ENCODE measurements around the gene ECD.
A peak's percentile ranks its signal among the peaks of the same experiment; 100 is the strongest.

ECD gene

DNA sequence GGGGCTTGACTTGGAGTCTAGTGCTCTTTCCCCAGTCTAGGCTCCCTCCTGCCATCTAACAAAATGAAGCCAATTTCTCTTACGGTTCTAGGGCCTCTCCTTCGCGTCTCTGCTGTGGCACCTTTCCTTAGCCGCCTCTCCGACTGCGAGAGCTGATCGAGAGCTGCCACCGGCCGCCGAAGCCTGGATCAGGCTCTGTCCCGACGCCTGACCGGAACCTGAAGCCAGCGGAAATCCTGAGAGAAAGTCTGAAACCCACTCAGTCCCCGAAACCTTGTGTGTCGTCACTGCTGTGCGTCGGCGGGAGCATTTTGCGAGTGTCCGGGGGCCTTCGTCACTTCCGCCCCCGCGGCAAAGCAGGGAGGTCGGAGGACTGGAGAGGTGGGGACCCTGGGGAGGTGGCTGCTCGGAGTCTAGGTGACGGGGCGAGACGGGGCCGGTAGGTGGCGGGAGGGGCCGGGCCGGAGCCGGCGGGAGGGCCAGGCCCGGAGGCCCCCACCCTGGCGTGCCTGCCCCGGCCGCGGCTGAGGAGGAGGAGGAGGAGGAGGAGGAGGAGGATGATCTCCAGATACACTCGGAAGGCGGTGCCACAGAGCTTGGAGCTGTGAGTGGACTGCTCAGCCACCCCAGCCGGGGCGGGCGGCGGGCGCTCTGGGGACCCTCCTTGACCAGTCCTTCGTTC, at the start of gene ECD, which contains the start of gene FAM149B1:
TSS of gene ECD (minus strand) at position 226 of the 682 bp plus-strand sequence. CDS start 4,071 bp downstream, outside the sequence.
TSS of gene FAM149B1 (plus strand) at position 337 of the 682 bp plus-strand sequence. CDS start at position 558, 221 bp downstream.
- DNase-seq (ENCODE audit: low read depth), result peak; percentile 91

DNA sequence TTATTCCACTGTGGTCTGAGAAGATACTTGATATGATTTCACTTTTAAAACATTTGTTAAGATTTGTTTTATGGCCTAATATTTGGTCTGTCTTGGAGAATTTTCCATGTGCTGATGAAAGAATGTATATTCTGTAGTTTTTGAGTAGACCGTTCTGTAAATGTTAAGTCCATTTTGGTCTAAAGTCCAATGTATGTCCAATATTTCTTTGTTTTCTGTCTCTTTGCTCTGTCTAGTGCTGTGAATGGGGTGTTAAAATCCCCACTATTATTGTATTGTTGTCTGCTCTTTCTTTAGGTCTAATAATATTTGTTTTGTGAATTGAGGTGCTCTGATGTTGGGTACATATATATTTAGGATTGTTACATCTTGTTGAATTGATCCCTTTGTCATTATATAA, 47.9 kb upstream of the ECD start:
- DNase-seq (ENCODE audit: low read depth), result no peak

DNA sequence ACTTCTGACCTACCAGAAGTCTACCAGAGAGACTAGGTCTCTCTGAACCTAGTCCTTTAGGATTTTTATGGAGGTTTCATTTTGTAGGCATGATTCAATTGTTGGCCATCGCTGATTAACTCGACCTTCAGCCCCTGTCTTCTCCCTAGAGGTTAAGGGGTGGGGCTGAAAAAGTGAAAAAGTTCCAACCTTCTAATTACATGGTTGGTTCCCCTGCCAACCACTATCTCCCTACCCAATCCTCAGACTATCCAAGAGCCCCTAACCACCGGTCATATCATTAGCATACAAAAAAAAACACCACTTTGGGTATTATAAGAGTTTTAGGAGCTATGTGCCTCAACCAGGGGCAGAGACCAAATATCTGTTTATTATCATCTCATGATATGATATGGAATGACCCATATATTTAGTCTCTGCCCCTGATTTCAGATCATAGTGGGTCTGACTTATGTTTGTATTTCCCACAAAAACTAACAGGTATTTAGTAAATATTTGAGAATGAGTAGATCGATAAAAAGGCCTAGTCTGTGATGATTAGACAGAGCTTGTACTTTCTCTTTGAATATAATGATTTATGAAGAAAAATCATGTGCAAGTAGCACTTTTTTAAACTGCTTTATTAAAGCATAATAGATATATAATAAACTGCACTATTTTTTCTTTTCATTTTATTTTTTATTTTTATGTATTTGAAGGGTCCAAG, 43.5 kb upstream of the ECD start:
- DNase-seq (ENCODE audit: low read depth), result no peak

DNA sequence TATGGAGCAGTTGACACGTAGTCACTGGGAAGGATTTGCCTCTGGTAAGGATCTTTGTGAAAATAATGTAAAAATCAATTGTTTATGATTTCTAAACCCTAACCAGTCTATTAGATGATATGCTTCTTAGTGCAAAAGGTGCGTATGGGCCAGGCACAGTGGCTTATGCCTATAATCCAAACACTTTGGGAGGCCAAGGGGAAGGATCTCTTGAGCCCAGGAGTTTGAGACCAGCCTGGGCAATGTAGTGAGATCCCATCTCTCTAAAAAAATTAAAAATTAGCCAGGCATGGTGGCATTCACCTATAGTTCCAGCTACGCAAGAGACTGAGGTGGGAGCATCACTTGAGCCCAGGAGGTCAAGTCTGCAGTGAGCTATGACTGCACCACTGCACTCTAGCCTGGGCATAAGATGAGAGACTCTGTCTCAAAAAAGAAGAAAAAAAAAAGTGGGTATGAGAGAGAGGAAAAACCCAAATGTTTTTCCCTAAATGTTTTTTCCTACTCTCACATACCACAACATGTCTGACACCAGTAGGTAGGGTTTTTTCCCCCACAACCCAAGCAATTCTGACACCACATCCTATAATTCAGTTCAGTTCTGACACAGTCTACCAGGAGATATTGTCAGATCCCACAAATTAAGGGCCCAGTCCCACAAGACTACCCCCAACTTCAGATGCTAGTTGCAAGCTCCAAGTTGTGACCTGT, 42.7 kb upstream of the ECD start:
- no peak for DNase-seq (ENCODE audit: low read depth)

DNA sequence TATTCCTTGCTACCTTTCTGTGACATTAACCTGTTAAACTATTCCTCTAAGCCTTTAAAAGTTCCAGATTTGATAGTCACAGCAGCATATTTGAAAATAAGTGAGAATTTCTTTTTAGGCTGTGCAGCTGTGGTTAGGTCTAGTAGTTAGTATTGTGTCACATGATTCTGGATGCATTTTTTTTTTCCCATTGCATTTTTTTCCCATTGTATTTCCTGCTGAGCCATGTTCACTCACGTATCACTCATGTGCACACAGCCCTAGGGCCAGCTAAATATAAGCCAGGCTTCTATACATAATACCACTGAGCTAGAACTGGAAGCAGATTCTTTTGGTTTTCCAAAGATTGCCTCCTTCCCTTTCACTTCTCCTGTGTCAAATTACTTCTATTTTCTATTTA, 41.9 kb upstream of the ECD start:
- DNase-seq (ENCODE audit: low read depth), result no peak

DNA sequence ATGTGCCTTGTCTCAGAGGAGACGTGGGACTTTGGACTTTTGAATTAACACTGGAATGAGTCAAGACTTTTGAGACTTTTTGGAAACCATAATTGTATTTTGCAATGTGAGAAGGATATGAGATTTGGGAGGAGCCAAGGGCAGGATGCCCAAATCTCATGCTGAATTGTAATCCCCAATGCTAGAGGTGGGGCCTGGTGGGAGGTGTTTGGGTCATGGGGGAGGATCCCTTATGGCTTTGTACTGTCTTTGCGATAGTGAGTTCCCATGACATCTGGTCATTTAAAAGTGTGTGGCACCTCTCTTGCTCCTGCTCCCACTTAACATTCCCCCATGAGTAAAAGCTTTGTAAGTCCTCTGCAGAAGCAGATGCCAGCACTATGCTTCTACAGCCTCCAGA, 40.1 kb upstream of the ECD start:
- DNase-seq (ENCODE audit: low read depth), result no peak

DNA sequence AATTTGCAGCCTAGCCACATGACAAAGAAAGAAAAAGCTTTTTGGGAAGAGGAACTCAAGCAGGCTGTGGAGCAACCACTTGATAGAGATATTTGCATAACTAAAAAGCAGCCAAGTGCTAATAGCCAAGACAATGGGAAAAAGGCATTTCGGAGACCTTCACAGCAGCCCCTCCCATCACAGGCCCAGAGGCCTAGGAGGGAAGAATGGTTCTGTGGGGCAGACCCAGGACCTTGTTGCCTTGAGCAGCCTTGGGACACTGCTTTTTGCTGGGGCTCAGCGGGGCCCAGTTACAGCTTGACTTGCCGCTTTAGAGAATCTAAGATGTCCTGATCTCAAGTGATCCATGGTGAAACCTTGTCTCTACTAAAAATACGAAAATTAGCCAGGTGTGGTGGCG, 38.6 kb upstream of the ECD start:
- no peak for DNase-seq (ENCODE audit: low read depth)

DNA sequence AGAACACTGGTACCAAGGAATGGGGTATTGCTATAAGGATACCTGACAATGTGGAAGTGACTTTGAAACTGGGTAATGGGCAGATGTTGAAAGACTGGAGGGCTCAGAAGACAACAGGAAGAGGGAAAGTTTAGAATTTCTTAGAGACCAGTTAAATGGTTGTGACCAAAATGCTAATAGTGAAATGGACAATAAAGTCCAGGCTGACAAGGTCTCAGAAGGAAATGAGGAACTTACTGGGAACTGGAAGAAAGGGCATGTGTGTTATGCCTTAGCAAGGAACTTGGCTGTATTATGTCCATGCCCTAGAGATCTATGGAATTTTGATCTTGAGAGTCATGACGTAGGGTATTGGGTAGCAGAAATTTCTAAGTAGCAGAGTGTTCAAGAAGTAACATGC, 38.1 kb upstream of the ECD start:
- DNase-seq (ENCODE audit: low read depth), result no peak

DNA sequence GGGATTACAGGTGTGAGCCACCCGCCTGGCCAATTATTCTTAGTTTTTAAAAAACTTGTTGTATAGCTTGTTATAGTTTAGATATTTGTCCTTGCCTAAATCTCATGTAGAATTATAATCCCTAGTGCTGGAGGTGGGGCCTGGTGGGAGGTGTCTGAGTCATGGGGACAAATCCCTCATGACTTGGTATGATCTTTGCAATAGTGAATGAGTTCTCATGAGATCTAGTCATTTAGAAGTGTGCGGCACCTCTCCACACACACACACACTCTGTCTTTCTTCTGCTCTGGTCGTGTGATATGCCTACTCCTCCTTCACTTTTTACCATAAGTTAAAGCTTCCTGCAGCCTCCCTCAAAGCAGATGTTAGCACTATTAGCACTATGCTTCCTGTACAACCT, 37.3 kb upstream of the ECD start:
- DNase-seq (ENCODE audit: low read depth), result no peak

DNA sequence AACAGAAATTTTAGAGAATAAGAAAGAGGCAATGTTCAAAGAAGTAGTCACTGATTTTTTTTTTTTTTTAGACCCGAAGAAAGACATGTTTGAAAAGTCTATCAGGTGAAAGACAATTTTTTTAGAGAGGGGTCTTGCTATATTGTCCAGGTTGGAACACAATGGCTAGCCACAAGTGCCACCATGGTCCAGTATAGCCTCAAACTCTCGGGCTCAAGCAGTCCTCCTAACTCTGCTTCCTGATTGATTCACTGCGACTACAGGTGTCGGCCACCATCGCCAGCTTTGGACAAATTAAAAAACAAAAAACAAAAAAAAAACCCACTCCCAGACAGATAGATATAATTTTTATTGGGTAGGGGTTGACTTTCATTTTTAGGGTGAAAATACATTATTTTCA, 22.4 kb upstream of the ECD start:
- no peak for DNase-seq (ENCODE audit: low read depth)

DNA sequence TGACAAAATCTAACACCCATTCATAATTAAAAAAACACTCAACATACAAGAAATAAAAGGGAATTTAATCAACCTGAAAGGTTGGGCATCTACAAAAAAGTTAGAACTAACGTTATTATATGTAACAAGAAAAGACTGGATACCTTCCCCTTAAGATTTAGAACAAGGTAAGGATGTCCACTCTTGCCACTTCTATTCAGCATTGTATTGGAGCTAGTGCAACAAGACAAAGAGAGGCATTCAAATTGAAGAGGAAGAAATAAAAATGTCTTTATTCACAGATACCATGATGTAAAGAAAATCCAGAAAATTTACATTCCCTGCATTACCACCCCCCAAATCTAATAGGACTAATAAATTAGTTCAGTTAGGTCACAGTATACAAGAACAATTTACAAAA, 18.5 kb upstream of the ECD start:
- no peak for DNase-seq (ENCODE audit: low read depth)

DNA sequence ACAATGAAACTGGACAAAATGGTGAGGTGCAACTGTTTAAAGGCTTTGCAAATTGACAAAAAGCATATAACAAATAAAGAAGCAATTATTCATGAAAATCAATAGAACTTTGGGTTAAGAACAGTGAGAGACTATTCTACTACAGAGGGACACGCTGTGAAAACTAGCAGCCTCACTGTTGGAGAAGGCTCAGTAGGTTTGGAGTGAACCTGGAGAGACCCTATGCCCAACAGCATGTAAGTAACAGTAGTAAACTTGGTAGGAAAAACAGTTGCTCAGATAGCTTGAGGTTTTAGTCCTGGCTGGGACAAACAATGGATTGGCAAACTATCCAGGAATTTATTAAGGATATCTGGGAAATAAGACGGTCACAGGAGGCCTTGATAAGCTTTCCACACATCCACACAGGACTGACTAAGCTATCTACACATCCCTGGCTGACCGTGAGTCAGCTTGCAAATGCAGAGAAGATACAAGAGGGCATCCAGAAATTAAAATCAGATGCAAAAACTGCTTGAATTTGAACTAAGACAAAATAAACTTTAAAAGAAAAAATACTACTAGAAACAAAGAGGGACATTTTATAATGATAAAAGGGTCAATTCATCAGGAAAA, 16.0 kb upstream of the ECD start:
- no peak for DNase-seq (ENCODE audit: low read depth)

DNA sequence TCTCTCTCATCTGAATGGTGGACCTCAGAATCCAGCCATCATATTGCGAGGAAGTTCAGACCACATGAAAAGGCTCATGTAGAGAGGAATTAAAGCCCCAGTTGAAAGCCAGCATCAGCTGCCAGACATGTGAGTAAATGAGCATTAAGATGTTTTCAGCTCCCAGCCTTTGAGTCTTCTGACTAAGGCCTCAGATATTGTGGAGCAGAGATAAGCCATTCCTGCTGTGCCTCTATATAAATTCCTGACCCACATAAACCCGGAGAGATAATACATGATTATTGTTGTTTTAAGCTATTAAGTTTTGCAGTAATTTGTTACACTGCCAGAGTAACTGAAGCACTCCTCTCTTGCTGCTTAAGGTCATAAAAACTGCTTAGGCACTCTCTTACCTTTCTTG, 14.8 kb upstream of the ECD start:
- DNase-seq (ENCODE audit: low read depth), result no peak

DNA sequence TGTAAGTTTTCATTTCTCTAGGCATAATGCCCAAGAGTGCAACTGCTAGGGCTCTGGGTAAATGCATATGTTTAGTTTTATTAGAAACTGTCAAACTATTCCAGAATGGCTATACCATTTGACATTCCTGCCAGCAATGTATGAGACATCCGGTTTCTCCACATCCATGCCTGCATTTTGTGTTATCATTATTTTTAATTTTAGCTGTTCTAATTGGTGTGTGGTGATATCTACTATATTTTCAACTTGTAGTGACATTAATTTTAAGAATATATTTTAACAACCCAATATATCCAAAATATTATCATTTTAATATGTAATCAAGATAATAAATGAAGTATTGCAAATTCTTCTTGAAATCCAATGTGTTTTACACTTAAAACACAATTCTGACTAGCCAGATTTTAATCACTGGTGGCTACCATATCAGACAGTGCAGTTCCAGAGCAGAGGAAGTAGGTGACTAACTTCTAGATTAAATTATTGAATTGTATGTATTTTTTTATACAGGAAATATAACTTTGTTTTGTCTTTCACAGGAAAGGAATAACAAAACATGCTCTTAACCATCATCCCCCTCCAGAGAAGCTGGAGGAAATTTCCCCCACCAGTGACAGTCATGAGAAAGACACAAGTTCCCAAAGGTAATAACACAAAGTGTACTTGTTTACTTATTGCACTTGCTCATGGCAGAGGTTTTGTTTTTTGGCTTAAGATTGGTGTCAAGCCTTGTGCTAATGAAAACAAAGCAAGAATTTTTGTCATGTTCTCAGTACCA, 6.5 kb upstream of the ECD start:
- no peak for DNase-seq (ENCODE audit: low read depth)

DNA sequence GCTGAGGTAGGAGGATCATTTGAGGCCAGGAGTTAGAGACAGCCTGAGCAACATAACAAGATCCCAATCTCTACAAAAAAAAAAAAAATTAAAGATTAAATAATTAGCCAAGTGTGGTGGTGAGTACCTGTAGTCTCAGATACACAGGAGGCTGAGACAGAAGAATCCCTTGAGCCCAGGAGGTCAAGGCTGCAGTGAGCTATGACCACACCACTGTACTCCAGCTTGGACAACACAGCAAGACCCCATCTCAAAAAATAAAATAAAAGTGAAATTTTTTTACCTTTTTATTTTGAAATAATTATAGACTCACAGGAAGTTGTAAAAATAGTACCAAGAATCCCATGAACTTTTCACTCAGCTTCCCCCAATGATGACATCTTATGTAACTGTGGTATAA, 5.1 kb upstream of the ECD start:
- DNase-seq (ENCODE audit: low read depth), result no peak

DNA sequence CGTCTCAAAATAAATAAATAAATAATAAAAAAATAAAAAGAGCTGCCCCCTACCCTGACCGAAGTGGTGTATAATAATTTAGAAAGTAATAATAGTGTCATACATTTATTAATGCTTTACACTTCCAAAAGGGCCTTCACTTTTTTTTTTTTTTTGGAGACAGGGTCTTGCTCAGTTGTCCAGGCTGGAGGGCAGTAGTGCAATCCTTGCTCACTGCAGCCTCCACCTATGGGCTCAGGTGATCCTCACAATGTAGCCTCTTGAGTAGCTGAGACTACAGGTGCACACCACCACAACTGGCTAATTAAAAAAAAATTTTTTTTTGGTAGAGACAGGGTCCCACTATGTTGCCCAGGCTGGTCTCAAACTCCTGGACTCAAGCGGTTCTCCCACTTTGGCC, 1.5 kb upstream of the ECD start:
- no peak for DNase-seq (ENCODE audit: low read depth)

DNA sequence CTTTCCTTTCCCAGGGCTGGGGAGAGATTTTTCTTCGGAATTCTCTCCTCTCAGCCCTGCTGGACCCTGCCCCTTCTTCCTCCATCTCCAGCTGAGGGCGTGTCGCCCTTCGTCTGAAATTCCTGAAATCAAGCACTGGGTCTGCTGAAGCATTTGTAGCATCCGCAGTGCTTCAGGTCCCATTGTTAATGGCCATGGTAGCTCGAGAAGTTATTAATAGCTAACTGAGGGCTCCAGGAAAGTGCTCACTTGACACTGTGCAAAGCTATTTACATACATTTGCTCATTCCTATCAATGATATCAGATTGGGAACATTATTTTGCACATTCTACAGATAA, 626 bp upstream of the ECD start:
- no peak for DNase-seq (ENCODE audit: low read depth)

DNA sequence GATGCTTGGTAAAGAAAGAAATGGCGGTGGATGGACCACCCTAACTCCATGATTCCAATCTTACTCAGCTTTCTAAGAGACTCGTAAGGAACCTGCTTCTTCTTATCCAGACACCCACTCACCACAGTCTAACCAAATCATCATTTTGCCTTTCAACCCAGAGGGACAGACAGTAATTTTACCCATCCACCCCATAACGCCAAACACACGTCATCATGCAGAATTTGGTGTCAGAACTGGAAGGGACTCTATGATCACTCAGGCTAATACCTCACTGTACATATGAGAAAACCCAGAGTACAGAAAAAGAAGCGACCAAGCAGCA, 388 bp downstream of the ECD start:
- DNase-seq (ENCODE audit: low read depth), result no peak

DNA sequence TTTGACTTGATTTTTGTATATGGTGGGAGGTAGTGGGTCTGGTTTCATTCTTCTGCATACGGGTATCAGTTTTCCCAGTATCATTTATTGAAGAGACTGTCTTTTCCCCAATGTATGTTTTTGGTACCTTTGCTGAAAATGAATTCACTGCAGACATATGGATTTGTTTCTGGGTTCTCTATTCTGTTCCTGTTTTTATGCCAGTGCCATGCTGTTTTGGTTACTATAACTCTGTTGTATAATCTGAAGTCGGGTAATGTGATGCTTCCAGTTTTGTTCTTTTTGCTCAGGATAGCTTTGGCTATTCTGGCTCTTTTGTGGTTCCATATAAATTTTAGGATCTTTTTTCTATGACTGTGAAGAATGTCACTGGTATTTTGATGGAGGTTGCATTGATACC, 836 bp downstream of the ECD start:
- no peak for DNase-seq (ENCODE audit: low read depth)

DNA sequence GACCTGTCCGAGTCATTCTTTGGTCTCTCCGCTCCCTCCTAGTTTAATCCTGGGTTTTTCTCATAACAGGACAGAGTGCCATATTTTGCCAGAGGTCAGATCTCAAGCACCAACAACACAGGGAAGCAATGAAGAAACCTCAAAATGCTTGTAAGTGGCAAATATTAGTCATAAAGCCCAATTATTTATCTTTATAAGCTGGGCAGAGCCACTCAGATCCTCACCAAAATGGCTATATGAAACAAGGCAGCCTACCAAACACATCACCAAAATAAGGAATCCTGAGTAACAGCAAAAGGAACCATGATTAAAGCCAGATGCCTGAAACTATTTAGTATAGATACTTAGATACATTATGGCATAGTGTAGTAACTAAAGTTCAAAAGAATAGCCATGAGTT, 4.7 kb downstream of the ECD start:
- no peak for DNase-seq (ENCODE audit: low read depth)

DNA sequence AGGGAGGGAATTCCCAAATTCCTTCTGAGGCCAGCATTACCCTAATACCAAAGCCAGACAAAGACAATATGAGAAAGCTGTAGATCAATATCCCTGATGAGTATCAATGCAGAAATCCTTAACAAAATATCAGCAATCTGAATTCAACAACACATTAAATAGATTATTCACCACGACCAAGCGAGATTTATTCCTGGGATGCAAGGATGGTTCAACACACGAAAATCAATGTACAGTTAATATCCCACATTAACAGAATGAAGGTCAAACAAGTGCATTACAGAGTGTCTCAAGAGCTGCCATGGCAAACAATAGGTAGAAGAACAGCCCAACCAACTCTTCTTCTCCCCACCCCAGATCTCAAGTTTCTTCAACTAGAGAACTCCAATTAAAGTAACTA, 6.1 kb downstream of the ECD start:
- no peak for DNase-seq (ENCODE audit: low read depth)

DNA sequence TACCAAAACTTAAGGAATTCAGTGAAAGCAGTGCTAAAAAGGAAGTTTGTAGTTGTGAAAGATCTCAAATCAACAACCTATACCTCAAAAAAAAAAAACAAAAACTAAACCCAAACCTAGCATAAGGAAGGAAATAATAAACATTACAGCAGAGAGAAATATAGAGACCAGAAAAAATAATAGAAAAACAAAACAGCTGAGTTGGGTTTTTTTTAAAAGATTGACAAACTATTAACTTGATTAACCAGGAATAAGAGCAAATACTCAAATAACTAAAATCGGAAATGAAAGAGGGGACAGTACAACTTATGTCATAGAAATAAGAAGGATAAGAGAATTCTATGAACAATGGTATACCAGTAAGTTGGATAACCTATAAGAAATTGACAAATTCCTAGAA, 6.7 kb downstream of the ECD start:
- no peak for DNase-seq (ENCODE audit: low read depth)

Measured in stimulated activated CD8-positive, alpha-beta memory T cell treated with anti-CD3 and anti-CD28 coated beads, Interleukin-4, amount 100 ng/mL, for 24 hours (primary cell).